Measurements from ENCODE around the gene PTPRN2. TPM values are rescaled to one million over a fixed set of nuclear protein-coding genes. Genes with fewer than 3 reads are reported as not detected.

Gene PTPRN2
- total and polyA plus RNA-seq, 2 donors (not counting 3 experiments of a cell fraction or from before 2014, with no cell fraction given), result 0.62 to 0.88 TPM

GRCh38 chr7:158145370-158145769 is 442.3 kb downstream of the PTPRN2 start:
- dilution Hi-C loops (cut with MboI; ENCODE audit: extremely low pct_ligation_motif_present, low sequenced_read_pairs), result no loop called here
- Histone ChIP-seq H3K27me3 (ENCODE audit: control insufficient read depth in 2 of 2, insufficient read depth in 2 of 2, low read length in 2 of 2) (no peaks in the 10 kb centered on the region), H3K27ac (ENCODE audit: insufficient read depth, low read depth, low read length) (no peak overlapping the region), H3K4me3 (replicated peaks in 1 of 3; ENCODE audit: insufficient read depth in 1 of 3, low read depth in 1 of 3, low read length in 3 of 3) (no peak overlapping the region), H3K4me1 (ENCODE audit: control insufficient read depth, extremely low read depth, insufficient read depth, low read length) (no peaks in the 10 kb centered on the region), H3K4me2 (ENCODE audit: insufficient read depth, low read length) (no peak overlapping the region), H2AFZ (ENCODE audit: low read depth, low read length) (no peak overlapping the region), H4K20me1 (replicated peaks; ENCODE audit: control insufficient read depth, extremely low read depth, insufficient read depth, low read length) (no peaks in the 10 kb centered on the region), H3K9me3 (replicated peaks; ENCODE audit: control insufficient read depth, insufficient read depth, low read length) (peaks cover 2% of the 10 kb centered on the region), H3K36me3 (ENCODE audit: control insufficient read depth in 2 of 2, extremely low read depth in 1 of 2, insufficient read depth in 2 of 2, low read length in 2 of 2) (no peaks in the 10 kb centered on the region), H3K79me2 (ENCODE audit: control insufficient read depth, insufficient read depth, low read length) (no peaks in the 10 kb centered on the region), H3K9ac (replicated peaks; ENCODE audit: extremely low read depth, insufficient read depth, low read length) (no peak overlapping the region), H3K9me1 (replicated peaks; ENCODE audit: control insufficient read depth, extremely low read depth, insufficient read depth, low read length) (no peaks in the 10 kb centered on the region)
- DNase-seq (ENCODE audit: low read depth, low spot score) (no peak), FAIRE-seq (no peak)
- intact Hi-C loops (cut with micrococcal nuclease), result no loop called here
- ChIA-PET POLR2A (no interaction called here), CTCF (no interaction called here)
- BruUV-seq (replicated peaks), result no TSS peak
- TF ChIP-seq CTCF (IDR thresholded peaks at IDR 0.05; ENCODE audit: extremely low read depth in 1 of 2, insufficient read depth in 1 of 2, low read depth in 1 of 2, low read length in 2 of 2), result no peak
- TF ChIP-seq POLR2A (IDR thresholded peaks at IDR 0.05; ENCODE audit: low read depth, low read length), result no peak
- TF ChIP-seq MYC (IDR thresholded peaks at IDR 0.05; ENCODE audit: low read depth, low read length), result no peak
- no peak for TF ChIP-seq MAX (IDR thresholded peaks at IDR 0.05; ENCODE audit: insufficient read depth, insufficient read length)
- no peak for TF ChIP-seq JUN (IDR thresholded peaks at IDR 0.05; ENCODE audit: borderline replicate concordance, insufficient read depth, insufficient read length, low read depth)
- no peak for TF ChIP-seq GATA2 (IDR thresholded peaks at IDR 0.05; ENCODE audit: insufficient read depth, insufficient read length, low read depth, low read length)
- no peak for TF ChIP-seq EZH2 (IDR thresholded peaks at IDR 0.05; ENCODE audit: borderline replicate concordance, low read depth, low read length, severe bottlenecking)
- TF ChIP-seq FOS (IDR thresholded peaks at IDR 0.05; ENCODE audit: borderline replicate concordance, insufficient read depth, low read length), result no peak
- TF ChIP-seq POLR2AphosphoS5 (IDR thresholded peaks at IDR 0.05; ENCODE audit: insufficient read depth, low read depth, low read length), result no peak

Data from endothelial cell of umbilical vein (primary cell).